ENCODE results near the gene PTGS1. TPM values are rescaled to one million over a fixed set of nuclear protein-coding genes. Genes with fewer than 3 reads are reported as not detected.

The PTGS1 gene
- total RNA-seq, 3 donors from 2014 or later (not counting 1 experiment from before 2014, with no cell fraction given), result 2.1 to 11.3 (median 9.2) TPM

- Histone ChIP-seq H3K9me3 (ENCODE audit: control insufficient read depth, insufficient read depth, low read length) (no peaks in the 10 kb centered on the region), H3K4me1 (ENCODE audit: control insufficient read depth, insufficient read depth, low read length) (peaks cover 12% of the 10 kb centered on the region), H3K36me3 (ENCODE audit: control insufficient read depth, insufficient read depth, low read length) (no peaks in the 10 kb centered on the region), H3K27ac (ENCODE audit: low read length) (no peak overlapping the region), H3K27me3 (ENCODE audit: control insufficient read depth, insufficient read depth, low read length) (no peaks in the 10 kb centered on the region), H3K4me3 (ENCODE audit: low read length) (no peak overlapping the region)
- no peaks in the 10 kb centered on the region for H3K36me3 Mint-ChIP-seq
- H3K27ac Mint-ChIP-seq, result no peak overlapping the region
- no peak for TF ChIP-seq CTCF (IDR thresholded peaks at IDR 0.05)
- H3K27me3 Mint-ChIP-seq (ENCODE audit: low read depth in 2 of 2), result peaks cover 0 to 10% of the 10 kb centered on the region in 2 donors
- intact Hi-C loops (cut with micrococcal nuclease), result no loop called here
- H3K4me3 Mint-ChIP-seq, result no peak overlapping the region
- 87% methylated on average over 5 of the region's 5 CpGs for WGBS (ENCODE audit: insufficient coverage)
- no peak for ATAC-seq
- H3K9me3 Mint-ChIP-seq, result no peaks in the 10 kb centered on the region
- DNase-seq, result no peak
- H3K4me1 Mint-ChIP-seq, result no peaks in the 10 kb centered on the region
These were observed 18.4 kb downstream of the PTGS1 start for GRCh38 chr9:122389195-122389594.

GRCh38 chr9:122389799-122390481 is 19.1 kb downstream of the PTGS1 start:
- H3K9me3 ChIP-seq (ENCODE audit: control insufficient read depth, insufficient read depth, low read length), result no peaks in the 10 kb centered on the region
- H3K4me1 ChIP-seq (ENCODE audit: control insufficient read depth, insufficient read depth, low read length), result peaks cover 12% of the 10 kb centered on the region
- Mint-ChIP-seq H3K4me1 (no peaks in the 10 kb centered on the region), H3K27ac (no peak overlapping the region), H3K36me3 (no peaks in the 10 kb centered on the region), H3K4me3 (no peak overlapping the region), H3K27me3 (ENCODE audit: low read depth in 2 of 2) (peaks cover 0 to 10% of the 10 kb centered on the region in 2 donors), H3K9me3 (no peaks in the 10 kb centered on the region)
- intact Hi-C loops (cut with micrococcal nuclease), result no loop called here
- H3K27ac ChIP-seq (ENCODE audit: low read length), result no peak overlapping the region
- ATAC-seq (peak in 1 of 3 donors; percentile 28), DNase-seq (no peak)
- H3K27me3 ChIP-seq (ENCODE audit: control insufficient read depth, insufficient read depth, low read length), result no peaks in the 10 kb centered on the region
- WGBS (ENCODE audit: insufficient coverage), result 15% methylated on average over 11 of the region's 11 CpGs
- H3K36me3 ChIP-seq (ENCODE audit: control insufficient read depth, insufficient read depth, low read length), result no peaks in the 10 kb centered on the region
- H3K4me3 ChIP-seq (ENCODE audit: low read length), result no peak overlapping the region
- TF ChIP-seq CTCF (IDR thresholded peaks at IDR 0.05), result no peak

GRCh38 chr9:122392284-122392683 is 21.5 kb downstream of the PTGS1 start:
- TF ChIP-seq CTCF (IDR thresholded peaks at IDR 0.05), result no peak
- no peak overlapping the region for H3K27ac Mint-ChIP-seq
- peaks cover 0 to 10% of the 10 kb centered on the region in 2 donors for H3K27me3 Mint-ChIP-seq (ENCODE audit: low read depth in 2 of 2)
- Histone ChIP-seq H3K27ac (ENCODE audit: low read length) (no peak overlapping the region), H3K9me3 (ENCODE audit: control insufficient read depth, insufficient read depth, low read length) (no peaks in the 10 kb centered on the region), H3K27me3 (ENCODE audit: control insufficient read depth, insufficient read depth, low read length) (no peaks in the 10 kb centered on the region), H3K4me3 (ENCODE audit: low read length) (no peak overlapping the region), H3K36me3 (ENCODE audit: control insufficient read depth, insufficient read depth, low read length) (no peaks in the 10 kb centered on the region), H3K4me1 (ENCODE audit: control insufficient read depth, insufficient read depth, low read length) (peaks cover 12% of the 10 kb centered on the region)
- ATAC-seq (no peak), DNase-seq (no peak)
- H3K4me3 Mint-ChIP-seq, result no peak overlapping the region
- 90% methylated on average over 9 of the region's 9 CpGs for WGBS (ENCODE audit: insufficient coverage)
- no peaks in the 10 kb centered on the region for H3K4me1 Mint-ChIP-seq
- intact Hi-C loops (cut with micrococcal nuclease), result no loop called here
- no peaks in the 10 kb centered on the region for H3K9me3 Mint-ChIP-seq
- no peaks in the 10 kb centered on the region for H3K36me3 Mint-ChIP-seq

- intact Hi-C loops (cut with micrococcal nuclease), result no loop called here
- Histone ChIP-seq H3K4me3 (ENCODE audit: low read length) (no peak overlapping the region), H3K27me3 (ENCODE audit: control insufficient read depth, insufficient read depth, low read length) (no peaks in the 10 kb centered on the region), H3K9me3 (ENCODE audit: control insufficient read depth, insufficient read depth, low read length) (no peaks in the 10 kb centered on the region), H3K27ac (ENCODE audit: low read length) (no peak overlapping the region), H3K4me1 (ENCODE audit: control insufficient read depth, insufficient read depth, low read length) (peaks cover 12% of the 10 kb centered on the region), H3K36me3 (ENCODE audit: control insufficient read depth, insufficient read depth, low read length) (no peaks in the 10 kb centered on the region)
- Mint-ChIP-seq H3K4me3 (no peak overlapping the region), H3K36me3 (no peaks in the 10 kb centered on the region), H3K9me3 (no peaks in the 10 kb centered on the region), H3K27ac (no peak overlapping the region), H3K4me1 (no peaks in the 10 kb centered on the region), H3K27me3 (ENCODE audit: low read depth in 2 of 2) (peaks cover 0 to 10% of the 10 kb centered on the region in 2 donors)
- no peak for TF ChIP-seq CTCF (IDR thresholded peaks at IDR 0.05)
- DNase-seq (no peak), ATAC-seq (no peak)
- 82% methylated on average over 2 of the region's 2 CpGs for WGBS (ENCODE audit: insufficient coverage)
These were observed 21.9 kb downstream of the PTGS1 start for GRCh38 chr9:122392714-122393113.

All from natural killer cell (primary cell).